CD4-positive, alpha-beta T cell treated with Interleukin-17A for 1 hour (primary cell): ENCODE results near the gene CCNE1.
"Not testable (repeated sequence)": the region's sequence is repeated elsewhere in the genome, so short reads cannot be mapped to it uniquely, and the experiment has no call there.

Experiments
- DNase-seq: peaks from one replicate; pipeline ENCODE4 v3.0.0-alpha.2; 2020

The CCNE1 gene

GRCh38 chr19:29819300-29819699 is 7.5 kb downstream of the CCNE1 start:
- DNase-seq = no peak

- DNase-seq = no peak
These were observed 8.2 kb downstream of the CCNE1 start for GRCh38 chr19:29819986-29820385.

DNA sequence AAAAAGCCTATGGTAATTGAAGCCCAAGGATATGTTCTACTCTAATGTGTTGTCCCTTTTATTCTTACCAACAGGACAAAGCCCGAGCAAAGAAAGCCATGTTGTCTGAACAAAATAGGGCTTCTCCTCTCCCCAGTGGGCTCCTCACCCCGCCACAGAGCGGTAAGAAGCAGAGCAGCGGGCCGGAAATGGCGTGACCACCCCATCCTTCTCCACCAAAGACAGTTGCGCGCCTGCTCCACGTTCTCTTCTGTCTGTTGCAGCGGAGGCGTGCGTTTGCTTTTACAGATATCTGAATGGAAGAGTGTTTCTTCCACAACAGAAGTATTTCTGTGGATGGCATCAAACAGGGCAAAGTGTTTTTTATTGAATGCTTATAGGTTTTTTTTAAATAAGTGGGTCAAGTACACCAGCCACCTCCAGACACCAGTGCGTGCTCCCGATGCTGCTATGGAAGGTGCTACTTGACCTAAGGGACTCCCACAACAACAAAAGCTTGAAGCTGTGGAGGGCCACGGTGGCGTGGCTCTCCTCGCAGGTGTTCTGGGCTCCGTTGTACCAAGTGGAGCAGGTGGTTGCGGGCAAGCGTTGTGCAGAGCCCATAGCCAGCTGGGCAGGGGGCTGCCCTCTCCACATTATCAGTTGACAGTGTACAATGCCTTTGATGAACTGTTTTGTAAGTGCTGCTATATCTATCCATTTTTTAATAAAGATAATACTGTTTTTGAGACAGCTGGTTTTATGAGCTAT is 12.0 kb downstream of the CCNE1 start:
- no peak for DNase-seq

DNA sequence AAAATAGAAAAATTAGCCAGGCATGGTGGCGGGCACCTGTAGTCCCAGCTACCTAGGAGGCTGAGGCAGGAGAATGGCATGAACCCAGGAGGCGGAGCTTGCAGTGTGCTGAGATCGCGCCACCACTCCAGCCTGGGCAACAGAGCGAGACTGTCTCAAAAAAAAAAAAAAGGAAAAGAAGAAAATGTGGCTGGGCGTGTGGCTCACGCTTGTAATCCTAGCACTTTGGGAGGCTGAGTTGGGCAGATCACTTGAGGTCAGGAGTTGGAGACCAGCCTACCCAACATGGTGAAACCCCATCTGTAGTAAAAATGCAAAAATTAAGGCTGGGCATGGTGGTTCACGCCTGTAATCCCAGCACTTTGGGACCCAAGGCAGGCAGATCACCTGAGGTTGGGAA is 13.5 kb downstream of the CCNE1 start:
- DNase-seq = not testable (repeated sequence)

- DNase-seq = peak; percentile 77
These were observed 19.3 kb downstream of the CCNE1 start for GRCh38 chr19:29831041-29831548.

- DNase-seq = no peak
These were observed 19.9 kb downstream of the CCNE1 start for GRCh38 chr19:29831686-29832085.

- no peak for DNase-seq
These were observed 21.0 kb downstream of the CCNE1 start for GRCh38 chr19:29832801-29833200.

GRCh38 chr19:29833614-29834261 is 21.9 kb downstream of the CCNE1 start:
- no peak for DNase-seq

- no peak for DNase-seq
These were observed 23.4 kb downstream of the CCNE1 start for GRCh38 chr19:29834991-29835846.

DNA sequence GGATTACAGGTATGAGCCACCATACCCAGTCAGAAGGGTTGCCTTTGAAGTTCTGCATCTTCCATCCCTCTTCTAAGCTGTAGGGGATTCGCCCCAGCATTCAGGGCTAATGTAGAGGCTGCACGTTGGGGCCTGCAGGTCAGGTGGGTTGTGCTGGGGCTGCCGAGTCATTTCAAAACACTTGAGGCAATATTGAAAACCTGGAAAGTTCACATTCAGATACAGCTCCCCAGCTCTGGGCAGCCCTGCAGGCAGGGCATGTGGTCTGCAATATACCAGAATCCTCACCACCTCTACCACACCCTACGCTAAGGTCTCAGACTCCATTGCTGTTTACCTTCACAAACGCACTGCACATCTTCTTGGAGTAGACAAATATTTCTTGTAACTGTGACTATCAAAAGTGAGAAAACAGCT is 24.6 kb downstream of the CCNE1 start:
- no peak for DNase-seq

GRCh38 chr19:29837448-29837981 is 25.7 kb downstream of the CCNE1 start:
- DNase-seq = peak; percentile 77

GRCh38 chr19:29837996-29838395 is 26.2 kb downstream of the CCNE1 start:
- no peak for DNase-seq

DNA sequence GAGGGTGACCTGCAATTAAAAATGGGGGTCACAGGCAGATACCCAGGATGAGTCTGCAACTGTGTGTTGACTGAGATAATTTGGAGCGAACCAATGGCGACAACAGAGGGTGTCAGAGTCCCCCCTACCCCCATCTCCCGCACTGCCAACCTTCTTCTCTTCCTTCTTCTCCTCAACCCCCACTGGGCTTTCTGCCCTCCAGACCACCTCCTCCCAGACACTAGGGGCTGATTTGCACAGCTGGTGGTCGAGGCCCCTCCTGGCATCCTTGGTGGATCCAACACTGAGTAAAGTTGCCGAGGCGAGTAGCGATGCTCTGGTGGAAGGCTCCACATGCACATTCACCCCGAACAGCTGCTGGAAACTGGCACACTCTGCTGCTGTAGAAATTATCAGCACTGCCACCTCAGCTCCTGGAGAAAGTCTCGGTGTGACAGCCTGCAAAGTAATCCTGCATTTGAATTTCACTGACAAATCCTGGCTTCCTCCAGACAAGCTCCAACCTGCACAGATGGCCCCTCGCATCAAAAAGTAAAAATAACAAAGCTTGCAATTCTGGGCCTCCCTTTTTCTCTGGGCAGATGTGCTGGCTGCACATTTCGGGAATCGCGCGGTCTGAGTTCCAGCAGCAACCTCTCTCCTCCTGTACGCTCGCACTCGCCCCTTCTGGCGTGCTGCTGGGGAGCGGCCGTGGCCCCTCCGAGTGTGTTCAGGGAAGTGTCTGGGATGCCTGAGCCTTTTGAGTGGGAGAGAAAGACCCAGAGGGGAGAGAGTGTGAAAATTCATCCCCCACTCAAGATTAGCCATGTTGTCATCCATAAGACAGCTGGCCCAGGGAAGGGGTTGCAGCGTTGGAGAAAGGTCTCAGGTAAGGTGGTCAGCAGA is 28.5 kb downstream of the CCNE1 start:
- no peak for DNase-seq

- DNase-seq = no peak
These were observed 29.4 kb downstream of the CCNE1 start for GRCh38 chr19:29841209-29841558.

- no peak for DNase-seq
These were observed 30.0 kb downstream of the CCNE1 start for GRCh38 chr19:29841559-29842367.

DNA sequence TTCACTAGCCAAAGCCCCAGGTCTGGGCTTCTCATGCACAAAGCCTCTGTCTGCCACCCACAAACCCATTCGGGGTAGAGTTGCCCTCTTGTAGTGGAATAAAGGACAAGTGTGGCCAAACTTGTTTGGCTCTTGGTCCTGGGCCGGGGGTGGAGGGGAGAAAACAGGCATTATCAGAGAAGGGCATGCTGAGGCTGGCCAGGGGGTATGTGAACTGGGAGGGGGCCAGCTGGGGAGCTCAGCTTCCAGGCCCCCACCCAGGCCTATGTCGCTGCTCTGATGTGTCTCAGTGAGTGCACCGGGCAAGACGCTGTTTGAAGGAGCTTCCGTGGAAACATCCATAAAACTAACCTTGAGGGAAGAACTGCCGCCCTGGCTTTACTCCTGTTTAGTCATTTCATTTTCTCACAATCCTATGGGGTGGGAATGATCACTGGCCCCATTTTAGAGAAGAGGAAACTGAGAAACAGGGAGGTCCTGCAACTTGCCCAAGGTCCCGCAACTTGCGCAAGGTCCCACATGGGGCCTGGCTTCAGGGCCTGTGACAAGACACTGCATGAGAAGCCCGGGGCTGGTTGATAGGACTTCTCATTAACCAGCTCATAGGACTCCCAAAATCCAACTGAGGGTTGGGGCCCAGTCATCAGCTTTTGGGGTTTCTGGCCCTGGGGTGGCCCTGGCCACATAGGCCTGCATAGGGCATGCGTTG is 30.8 kb downstream of the CCNE1 start:
- DNase-seq = no peak

DNA sequence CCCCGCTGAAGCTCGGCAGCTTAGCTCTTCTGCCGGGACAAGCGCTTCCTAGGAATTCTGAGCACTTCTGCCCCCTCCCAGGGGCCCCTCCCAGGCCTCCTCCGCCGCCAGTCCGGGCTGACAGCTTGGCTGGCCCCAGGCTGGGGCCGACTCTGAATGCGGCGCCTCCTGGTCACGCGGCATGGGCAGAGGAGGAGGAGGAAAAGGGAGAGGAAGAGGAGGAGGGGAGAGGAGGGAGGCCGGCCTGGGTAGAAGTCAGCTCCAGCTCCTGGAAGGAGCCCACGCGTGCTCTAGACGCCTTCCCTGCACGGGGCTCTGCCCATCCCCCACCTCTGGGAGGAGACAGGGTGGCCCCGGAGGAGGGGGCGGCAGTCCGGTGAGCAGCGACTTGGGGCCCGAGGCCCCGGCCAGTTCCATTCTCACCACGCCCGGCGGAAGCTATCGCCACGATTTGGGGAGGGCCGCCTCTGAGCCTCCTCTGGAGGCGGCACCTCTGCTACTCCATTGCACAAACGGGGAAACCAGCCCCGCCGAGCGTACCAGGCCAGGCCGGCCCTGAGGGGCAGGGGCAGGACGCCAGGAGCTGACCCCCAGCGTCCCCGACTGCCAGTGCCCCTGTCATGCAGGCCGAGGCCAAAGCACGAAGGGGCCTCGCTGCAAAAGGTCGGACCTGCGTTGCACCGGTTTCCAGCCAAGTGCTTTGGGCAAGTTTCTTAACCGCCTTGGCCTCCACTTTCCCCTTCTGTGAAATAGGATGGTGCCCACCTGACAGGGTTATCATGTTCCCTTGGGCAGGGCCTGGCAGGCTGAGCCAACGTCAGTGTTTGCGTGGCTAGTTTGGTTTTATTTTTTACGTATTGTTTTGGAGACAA is 31.6 kb downstream of the CCNE1 start:
- DNase-seq = no peak

DNA sequence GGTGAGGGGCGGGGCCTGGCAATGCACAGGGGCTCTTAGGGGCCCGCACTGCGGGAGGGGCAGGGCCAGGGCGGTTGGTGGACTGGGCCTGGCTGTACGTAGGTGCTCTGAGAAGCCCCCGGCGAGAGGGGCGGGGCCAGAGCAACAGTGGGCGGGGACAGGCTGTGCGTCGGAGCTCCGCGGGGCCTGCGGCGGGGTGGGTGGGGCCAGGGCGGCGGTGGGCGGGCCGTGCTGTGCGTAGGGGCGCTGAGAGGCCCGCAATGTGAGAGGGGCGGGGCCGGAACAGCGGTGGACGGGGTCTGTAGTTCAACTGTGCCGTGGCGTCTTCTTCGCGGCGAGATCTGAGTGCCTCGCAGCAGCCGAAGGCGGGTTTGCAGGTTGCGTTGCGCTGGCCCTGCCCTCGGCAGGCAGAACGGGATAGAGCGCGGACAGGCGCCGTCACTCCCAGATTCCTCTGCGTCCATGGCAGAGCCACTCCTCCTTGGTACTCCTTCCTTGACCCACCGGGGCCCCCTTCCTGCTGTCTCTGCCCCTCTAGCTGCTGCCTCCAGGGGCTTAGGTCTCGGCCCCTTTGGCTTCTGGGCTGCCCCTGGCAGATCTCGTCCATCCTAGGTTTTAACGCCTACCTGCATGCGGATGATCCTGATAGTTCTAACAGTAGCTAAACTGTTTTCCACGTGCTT is 33.2 kb downstream of the CCNE1 start:
- DNase-seq = peak; percentile 94

GRCh38 chr19:29845574-29846176 is 33.9 kb downstream of the CCNE1 start:
- no peak for DNase-seq
